Vagina (tissue), 2 donors: ENCODE results near the gene RAB3B.

ENCODE experiments used
- CTCF ChIP-seq, 3 experiments: fragments of 450-650 bp in 2 of 3; fragments of 200-600 bp in 1 of 3; sonication (generic) in 1 of 3; IDR thresholded peaks; one replicate each; pipeline ENCODE4 v1.5.1; 2017 to 2019; ENCODE audit warnings: antibody characterized with exemption in 3 of 3, mild to moderate bottlenecking in 2 of 3, moderate library complexity in 2 of 3
- POLR2AphosphoS5 ChIP-seq, 2 donors: sonication (generic); formaldehyde crosslinking; IDR thresholded peaks; one replicate each; pipeline ENCODE4 v1.9.0; 2017; ENCODE audit warnings: antibody characterized with exemption in 2 of 2, mild to moderate bottlenecking in 2 of 2, low read depth in 1 of 2; ENCODE audit not compliant: insufficient read depth in 1 of 2

- TF ChIP-seq POLR2AphosphoS5 (IDR thresholded peaks at IDR 0.05; ENCODE audit: insufficient read depth in 1 of 2, low read depth in 1 of 2) (no peak), CTCF (IDR thresholded peaks at IDR 0.05) (no peak)
Measured at GRCh38 chr1:51946300-51946699, 44.2 kb downstream of the RAB3B start.
